Activated naive CD4-positive, alpha-beta T cell treated with Interleukin-2 at 50 U/mL for 16 hours (primary cell): ENCODE results near the gene TMED8.
A peak's percentile ranks its signal among the peaks of the same experiment; 100 is the strongest.
"Not testable (repeated sequence)": the region's sequence is repeated elsewhere in the genome, so short reads cannot be mapped to it uniquely, and the experiment has no call there.

ENCODE experiments used
- DNase-seq: peaks from one replicate; pipeline ENCODE4 v3.0.0-alpha.2; 2020

Gene TMED8, protein sequence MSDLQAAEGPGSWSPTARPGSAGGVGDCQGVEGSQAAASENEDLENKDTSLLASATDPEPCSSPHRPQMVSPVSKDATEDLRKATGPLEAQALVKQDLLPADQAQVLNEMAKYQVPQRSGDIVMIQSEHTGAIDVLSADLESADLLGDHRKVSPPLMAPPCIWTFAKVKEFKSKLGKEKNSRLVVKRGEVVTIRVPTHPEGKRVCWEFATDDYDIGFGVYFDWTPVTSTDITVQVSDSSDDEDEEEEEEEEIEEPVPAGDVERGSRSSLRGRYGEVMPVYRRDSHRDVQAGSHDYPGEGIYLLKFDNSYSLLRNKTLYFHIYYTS

DNA sequence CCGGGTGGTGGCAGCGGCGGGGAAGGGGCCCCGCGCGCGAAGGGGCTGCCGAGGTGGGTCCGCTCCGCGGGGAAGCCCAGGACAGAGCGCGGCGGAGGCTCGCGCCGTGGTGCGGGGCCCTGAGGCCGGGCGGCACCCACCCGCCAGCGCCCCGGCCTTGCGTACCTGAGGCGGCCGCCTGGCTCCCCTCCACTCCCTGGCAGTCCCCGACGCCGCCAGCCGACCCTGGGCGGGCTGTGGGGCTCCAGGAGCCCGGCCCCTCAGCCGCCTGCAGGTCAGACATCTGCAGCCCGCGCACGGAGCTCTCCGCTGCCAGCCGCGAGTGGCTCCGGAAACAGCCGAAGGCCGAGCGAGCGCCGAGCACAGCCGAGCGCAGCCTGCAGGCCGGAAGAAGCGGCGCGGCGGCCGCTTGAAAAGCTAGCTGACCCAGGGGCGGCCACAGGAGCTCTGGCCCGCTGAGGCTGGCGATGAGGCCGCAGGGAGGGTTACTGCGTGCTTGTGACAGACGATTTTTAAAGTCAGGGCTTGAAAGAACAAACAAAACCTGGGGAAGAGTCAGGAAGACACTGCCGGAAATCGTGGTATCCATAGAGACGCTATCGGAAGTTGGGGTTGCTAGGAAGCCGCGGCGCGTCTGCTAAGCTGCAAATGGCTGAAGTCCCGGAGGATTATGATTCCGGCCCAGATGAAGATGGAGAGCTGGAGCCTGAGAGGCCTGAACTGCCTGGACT lies at the start of gene TMED8, which contains the start of gene SAMD15:
Gene TMED8 (minus strand): TSS at position 324 of the 731 bp plus-strand sequence. CDS start 41 bp downstream, at position 283.
Gene SAMD15 (plus strand): TSS at position 609 of the 731 bp plus-strand sequence. CDS start 40 bp downstream, at position 649.
- peak; percentile 86 for DNase-seq

GRCh38 chr14:77426396-77426795 lies 49.5 kb upstream of the TMED8 start:
- no peak for DNase-seq

GRCh38 chr14:77424862-77425261 lies 48.0 kb upstream of the TMED8 start:
- no peak for DNase-seq

DNA sequence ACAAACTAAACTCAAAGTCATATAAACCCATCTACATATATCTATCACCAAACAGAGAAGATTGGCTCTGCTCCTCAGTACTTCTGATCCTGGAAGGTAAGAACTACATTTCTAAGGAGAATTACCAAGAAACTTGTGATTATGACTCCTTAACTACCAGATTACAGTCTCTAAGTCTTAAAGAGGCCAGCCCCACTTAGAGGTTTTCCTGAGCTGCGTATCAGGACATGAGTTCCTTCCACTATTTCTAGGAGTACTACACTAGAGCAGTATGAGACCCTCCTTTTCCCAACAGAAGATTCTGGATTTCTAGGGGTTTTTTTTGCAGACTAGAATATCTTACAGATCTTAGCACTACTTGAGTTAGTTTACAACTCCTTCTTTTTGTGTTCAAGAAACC lies 46.5 kb upstream of the TMED8 start, which contains the start of gene NOXRED1:
Gene NOXRED1 (minus strand): TSS at position 101 of the 400 bp plus-strand sequence. CDS start 634 bp downstream, outside the sequence.
- no peak for DNase-seq

GRCh38 chr14:77421201-77421600 lies 44.3 kb upstream of the TMED8 start:
- DNase-seq, result no peak

- DNase-seq, result no peak
These were observed 39.9 kb upstream of the TMED8 start for GRCh38 chr14:77416836-77417235.

- not testable (repeated sequence) for DNase-seq
These were observed 39.2 kb upstream of the TMED8 start for GRCh38 chr14:77416098-77416497.

DNA sequence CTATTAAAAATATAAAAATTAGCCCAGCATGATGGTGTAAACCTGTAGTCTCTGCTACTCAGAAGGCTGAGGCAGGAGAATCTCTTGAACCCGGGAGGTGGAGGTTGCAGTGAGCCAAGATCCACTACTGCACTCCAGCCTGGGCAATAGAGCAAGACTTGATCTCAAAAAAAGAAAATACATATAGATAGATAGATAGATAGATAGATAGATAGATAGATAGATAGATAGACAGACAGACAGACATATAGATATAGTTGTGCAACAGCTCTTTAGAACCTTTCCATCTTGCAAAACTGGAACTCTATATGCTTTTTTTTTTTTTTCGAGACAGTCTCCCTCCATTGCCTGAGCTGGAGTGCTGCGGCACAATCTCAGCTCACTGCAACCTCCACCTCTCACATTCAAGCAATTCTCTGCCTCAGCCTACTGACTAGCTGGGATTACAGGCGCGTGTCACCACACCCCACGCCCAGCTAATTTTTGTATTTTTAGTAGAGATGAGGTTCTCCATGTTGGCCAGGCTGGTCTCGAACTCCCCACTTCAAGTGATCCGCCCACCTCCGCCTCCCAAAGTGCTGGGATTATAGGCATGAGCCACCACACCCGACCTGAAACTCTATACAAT lies 38.6 kb upstream of the TMED8 start:
- DNase-seq, result not testable (repeated sequence)

- no peak for DNase-seq
These were observed 32.2 kb upstream of the TMED8 start for GRCh38 chr14:77409131-77409533.

- no peak for DNase-seq
These were observed 30.3 kb upstream of the TMED8 start for GRCh38 chr14:77407158-77407557.

- no peak for DNase-seq
These were observed 29.8 kb upstream of the TMED8 start for GRCh38 chr14:77406718-77407117.

- no peak for DNase-seq
These were observed 29.2 kb upstream of the TMED8 start for GRCh38 chr14:77406086-77406485.

- DNase-seq, result no peak
These were observed 26.9 kb upstream of the TMED8 start for GRCh38 chr14:77403768-77404167.

GRCh38 chr14:77400216-77400615 lies 23.3 kb upstream of the TMED8 start:
- no peak for DNase-seq

GRCh38 chr14:77390188-77390587 lies 13.3 kb upstream of the TMED8 start:
- DNase-seq, result no peak

DNA sequence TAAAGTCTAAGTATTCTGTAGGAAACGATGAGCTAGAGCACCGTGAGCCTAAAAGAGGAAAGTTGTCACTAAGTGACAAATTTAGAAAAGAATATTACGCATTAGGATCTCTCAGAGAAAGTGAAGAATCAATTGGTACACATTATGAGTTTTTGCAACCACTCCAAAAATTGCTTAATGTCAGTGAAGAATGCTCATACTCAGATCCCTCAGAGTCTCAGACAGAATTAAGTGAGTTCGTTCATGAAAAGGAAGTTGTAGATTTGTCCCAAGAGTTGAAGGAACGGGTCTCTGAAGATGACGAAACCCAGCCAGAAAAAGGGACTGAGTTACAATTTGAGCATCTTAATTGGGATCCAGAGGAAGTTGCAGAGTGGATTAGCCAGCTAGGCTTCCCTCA lies 1.8 kb upstream of the TMED8 start:
- no peak for DNase-seq

- DNase-seq, result no peak
These were observed 579 bp upstream of the TMED8 start for GRCh38 chr14:77377502-77377844.

- peak; percentile 43 for DNase-seq
These were observed 722 bp downstream of the TMED8 start for GRCh38 chr14:77375973-77376770.

- no peak for DNase-seq
These were observed 1.5 kb downstream of the TMED8 start for GRCh38 chr14:77375164-77375950.

DNA sequence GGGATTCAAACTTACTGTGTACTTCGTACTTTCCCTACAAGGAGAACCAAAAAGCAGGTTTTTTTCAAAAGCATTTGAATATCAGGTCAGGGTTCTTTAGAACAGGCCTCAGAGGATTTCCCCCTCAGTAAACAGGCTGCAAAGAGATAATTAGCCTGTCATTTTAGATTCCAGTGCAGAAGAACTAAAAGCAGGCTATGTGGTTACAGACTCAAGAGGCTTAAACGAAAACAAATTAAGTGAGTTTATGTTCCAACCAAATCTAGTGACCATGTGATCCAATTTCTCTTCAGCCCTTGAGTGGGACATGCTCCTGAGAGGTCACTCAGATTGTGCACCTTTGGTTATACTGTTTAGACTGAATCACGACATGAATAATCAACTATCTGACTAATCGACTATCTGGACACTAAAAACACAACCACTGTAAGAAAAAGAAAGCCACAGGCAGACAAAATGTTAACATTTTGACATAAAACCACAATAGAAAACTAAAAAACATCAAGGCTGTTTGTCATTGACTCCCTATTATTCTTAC lies 4.5 kb downstream of the TMED8 start:
- DNase-seq, result no peak

- no peak for DNase-seq
These were observed 7.6 kb downstream of the TMED8 start for GRCh38 chr14:77369285-77369684.

DNA sequence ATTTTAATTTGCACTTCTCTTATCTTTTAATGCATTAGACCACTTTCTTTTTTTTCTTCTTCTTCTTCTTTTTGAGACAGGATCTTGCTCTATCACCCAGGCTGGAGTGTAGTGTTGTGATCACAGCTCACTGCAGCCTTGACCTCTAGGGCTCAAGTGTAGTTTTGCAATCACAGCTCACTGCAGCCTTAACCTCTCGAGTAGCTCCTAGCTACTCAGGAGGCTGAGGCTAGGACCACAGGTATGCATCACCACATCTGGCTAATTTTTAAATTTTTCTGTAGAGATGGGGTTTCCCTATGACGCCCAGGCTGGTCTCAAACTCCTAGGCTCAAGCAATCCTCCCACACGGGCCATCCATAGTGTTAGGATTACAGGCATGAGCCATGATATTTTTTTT lies 12.7 kb downstream of the TMED8 start:
- DNase-seq, result no peak
